ENCODE data around the gene PCCA.
"Not testable (repeated sequence)": the region's sequence is repeated elsewhere in the genome, so short reads cannot be mapped to it uniquely, and the experiment has no call there.

The PCCA gene

GRCh38 chr13:100378533-100378932 is 289.6 kb downstream of the PCCA start:
- DNase-seq: no peak

DNA sequence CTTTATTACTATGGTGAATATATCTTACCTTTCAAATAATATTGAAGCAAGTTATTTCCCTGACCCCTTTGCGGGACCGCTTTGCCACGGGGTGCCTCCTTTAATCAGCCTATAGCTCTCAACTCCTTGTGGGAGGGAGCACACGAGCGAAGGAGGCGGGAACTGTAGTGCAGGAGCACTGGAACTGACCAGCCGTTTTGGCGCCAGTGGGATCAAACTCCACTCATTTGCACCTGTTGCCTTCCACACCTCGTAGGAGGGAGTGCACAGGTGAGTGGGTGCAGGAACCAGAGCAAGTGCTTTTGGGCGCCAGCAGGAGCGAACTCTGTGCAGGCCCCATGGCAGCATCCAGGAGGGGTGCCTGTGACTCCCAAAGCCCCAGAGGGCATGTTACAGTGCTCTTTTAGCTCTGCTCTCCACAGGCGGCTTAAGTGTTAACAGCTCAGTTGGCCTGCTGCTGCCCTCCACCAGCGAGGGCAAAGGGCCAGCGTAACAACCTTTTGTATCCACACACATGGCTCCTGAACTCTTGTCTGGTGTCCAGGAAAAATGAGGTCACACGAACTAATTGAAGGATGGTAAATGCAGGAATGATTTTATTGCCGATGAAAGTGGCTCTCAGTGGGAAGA is 292.8 kb downstream of the PCCA start:
- no peak for DNase-seq

DNA sequence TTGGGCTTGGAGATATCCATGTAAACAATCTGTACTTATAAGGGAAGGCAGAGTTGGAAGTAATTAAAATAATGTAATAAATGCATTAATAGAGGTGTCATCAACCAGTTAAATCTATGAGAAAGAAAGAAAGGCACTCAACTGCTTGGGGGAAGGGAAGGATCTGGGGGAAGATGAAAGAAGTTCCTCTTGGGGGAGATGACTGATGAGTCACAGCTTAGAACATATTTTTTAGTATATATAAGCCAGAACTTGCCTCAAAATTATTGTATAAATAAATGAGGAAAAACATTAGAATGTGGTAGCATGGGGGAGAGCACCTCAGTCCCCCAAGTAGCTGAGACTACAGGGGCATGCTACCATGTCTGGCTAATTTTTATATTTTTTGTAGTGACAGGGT is 293.9 kb downstream of the PCCA start:
- DNase-seq: no peak

GRCh38 chr13:100387416-100387815 is 298.5 kb downstream of the PCCA start:
- DNase-seq: no peak

- DNase-seq: not testable (repeated sequence)
Measured at GRCh38 chr13:100388150-100388549, 299.3 kb downstream of the PCCA start.

GRCh38 chr13:100388923-100389322 is 300.0 kb downstream of the PCCA start:
- DNase-seq: no peak

- DNase-seq: no peak
Measured at GRCh38 chr13:100389617-100390016, 300.7 kb downstream of the PCCA start.

DNA sequence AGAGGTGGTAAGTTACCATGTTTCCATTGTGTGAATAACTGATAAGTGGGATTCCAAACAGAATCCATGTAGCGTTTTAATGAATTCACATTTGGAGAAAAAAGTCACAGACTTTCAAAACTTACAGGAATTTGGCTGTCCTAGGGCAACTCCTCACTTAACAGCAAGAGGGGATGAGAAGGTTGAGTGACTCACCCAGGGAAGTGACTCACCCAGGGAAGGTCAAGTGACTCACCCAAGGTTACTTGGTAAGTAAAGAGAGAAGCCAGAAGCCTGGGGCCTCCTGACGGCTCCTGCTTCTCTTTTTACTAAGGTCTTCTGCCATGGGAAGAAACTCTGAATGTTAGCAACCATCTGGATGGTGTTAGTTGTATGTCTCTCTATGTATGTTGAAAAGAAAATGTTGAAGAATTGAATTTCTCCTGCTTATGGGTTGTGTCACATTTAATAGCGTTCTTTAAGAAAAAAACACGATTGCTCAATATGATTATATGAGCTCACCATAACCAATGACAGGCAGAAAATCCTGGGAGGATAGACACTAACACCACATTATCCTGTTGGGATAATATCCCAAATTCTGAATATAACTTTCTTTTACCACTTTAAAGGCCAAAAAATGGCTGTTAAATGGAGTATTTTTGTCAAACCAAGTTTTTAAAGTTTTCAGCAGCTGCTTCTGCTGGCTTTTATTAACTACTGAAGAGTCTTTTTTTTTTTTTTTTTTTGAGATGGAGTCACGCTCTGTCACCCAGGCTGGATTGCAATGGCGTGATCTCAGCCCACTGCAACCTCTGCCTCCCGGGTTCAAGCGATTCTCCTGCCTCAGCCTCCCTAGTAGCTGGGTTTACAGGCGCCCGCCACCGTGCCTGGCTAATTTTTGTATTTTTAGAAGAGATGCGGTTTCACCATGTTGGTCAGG is 304.1 kb downstream of the PCCA start:
- DNase-seq: no peak

GRCh38 chr13:100394005-100394695 is 305.3 kb downstream of the PCCA start:
- DNase-seq: no peak

DNA sequence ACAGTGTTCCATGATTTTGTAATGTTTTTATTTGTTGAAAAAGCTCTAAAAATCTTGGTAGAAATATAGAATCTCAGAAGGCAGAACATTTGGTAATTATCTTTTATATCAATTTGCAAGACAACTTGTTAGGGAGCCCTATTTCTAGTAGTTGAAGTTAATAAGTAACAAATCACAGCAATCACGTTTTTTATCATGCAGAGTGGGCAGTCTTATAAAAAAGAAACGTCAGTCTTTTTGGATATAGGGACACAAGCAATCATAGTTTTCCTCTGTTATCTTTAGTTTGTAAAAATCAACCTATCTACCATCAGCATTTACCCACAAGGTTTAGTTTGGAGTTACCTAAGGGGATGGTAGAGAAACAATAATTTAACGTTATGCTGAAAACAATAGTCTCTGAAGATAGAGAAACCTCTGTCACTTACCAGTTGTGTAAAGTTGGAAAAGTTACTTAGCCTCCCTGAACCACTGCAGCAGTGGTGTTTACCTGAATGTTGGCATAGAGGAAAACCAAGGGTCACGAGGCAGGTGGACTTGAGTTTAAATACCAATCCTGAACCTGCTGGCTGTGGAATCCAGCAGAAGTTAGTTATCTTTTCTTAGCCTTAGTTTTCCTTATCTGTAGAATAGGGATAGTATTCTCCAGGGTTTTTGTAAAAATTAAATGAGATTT is 306.9 kb downstream of the PCCA start:
- no peak for DNase-seq

DNA sequence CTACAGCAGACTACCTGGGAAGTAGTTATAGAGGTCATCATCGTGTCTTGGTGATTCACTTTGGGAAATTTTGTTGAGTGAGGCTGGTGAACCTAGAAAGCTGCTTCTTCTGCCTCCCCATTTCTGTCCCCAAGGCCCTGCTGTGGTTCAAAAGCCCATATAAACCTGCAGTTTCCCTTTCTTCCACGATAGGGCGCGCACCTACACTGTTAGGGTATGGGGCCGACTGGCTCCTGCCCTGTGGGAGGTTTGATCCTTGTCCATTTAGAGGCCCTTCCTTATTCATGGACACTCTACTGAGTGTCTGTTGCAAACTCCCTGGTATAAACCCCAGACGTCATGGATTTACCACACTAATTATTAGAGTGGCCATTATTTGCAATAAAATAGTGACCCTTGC is 307.9 kb downstream of the PCCA start:
- DNase-seq: no peak

- no peak for DNase-seq
Measured at GRCh38 chr13:100397627-100398026, 308.7 kb downstream of the PCCA start.

- DNase-seq: no peak
Measured at GRCh38 chr13:100398360-100398759, 309.5 kb downstream of the PCCA start.

DNA sequence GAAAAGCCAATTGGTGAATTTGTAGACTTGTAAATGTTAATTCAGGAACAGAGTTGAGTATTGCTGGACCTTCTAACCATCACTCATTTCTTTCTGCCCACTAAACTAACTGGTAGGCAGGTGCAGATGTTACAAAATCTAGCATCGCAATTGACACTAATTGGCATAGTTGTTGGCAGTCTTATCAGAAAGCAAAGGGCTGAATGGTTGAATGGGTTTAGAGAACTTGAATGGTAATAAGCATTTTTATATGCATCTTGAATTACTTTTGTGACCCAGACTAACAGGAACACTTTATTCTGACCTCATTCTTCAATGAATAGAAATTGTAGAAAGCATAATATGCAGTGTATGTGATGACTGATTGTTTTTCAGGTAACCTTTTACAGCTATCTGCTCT is 310.6 kb downstream of the PCCA start:
- DNase-seq: no peak

DNA sequence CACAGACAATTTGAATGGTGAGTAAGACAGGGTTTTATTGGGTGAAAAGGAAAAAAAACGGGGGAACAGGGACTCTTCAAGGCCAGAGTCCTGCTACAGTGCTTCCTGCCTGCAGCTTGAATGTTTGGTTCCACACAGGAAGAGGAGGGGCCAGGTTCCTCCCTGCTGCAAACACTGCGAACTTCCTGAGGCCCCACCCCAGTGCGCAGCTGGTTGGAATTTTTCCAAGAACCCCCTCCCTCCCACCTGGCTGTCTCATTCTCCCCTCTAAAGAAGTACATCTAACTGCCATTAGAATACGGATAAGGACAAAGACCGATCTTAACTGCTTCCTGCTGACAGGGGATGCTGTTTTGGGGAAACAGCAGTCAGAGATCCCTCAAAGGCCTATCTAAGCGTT is 314.8 kb downstream of the PCCA start:
- no peak for DNase-seq

DNA sequence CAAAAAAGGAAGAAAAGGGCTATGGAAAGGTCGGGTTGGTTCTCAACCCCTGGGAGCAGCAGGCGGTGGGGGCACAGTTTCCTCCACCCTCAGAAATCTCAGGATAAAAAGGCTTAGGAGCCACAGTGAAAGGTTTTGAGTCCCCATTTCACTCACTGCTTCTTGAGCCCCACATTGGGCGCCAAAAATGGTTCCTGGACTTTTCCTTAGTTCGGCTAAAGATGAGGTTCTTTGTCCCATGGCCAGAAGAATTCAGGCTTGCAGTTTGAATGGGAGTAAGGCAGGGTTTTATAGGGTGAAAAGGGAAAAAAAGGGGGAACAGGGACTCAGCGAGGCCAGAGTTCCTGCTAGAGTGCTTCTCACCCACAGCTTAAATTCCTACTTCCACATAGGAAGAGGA is 320.2 kb downstream of the PCCA start:
- no peak for DNase-seq

DNA sequence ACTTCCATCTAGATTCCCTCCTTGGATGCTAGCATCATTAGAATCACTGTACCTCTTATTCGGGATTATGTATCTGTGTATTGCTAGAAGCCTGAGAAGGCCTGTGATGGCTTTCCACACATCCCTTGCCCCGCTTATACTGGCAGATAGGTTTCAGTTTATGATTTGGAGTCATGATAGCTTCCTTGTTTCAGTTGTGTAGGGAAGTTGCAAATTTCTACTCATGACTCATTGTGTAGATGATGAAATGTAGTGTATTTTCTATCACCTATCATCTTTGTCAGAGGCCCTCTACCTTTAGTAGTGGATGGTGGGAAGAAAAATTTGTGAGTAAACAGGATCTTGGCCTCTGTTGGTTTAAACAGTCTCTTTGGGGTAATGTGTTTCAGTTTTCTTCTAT is 334.5 kb downstream of the PCCA start:
- no peak for DNase-seq

GRCh38 chr13:100428986-100429385 is 340.1 kb downstream of the PCCA start:
- DNase-seq: no peak

- DNase-seq: no peak
Measured at GRCh38 chr13:100432611-100433010, 343.7 kb downstream of the PCCA start.

GRCh38 chr13:100433475-100433874 is 344.6 kb downstream of the PCCA start:
- DNase-seq: no peak

GRCh38 chr13:100434010-100434763 is 345.3 kb downstream of the PCCA start:
- no peak for DNase-seq

GRCh38 chr13:100436099-100436498 is 347.2 kb downstream of the PCCA start:
- no peak for DNase-seq

Data from NCI-H1417 treated with DMSO at 0.1 percent for 48 hours (cell line).